ENCODE results near the gene IGFN1. TPM values are rescaled to one million over a fixed set of nuclear protein-coding genes. Genes with fewer than 3 reads are reported as not detected.

IGFN1 gene
- total RNA-seq, 2 experiments from 2014 or later, result not detected

- H3K36me3 Mint-ChIP-seq, result no peaks in the 10 kb centered on the region
- DNase-seq (no peak), ATAC-seq (ENCODE audit: low read depth) (no peak)
- H3K4me1 Mint-ChIP-seq, result no peaks in the 10 kb centered on the region
- H3K27ac Mint-ChIP-seq, result no peak overlapping the region
- H3K9me3 Mint-ChIP-seq, result no peaks in the 10 kb centered on the region
- no peak overlapping the region for H3K4me3 Mint-ChIP-seq
- peaks cover 16% of the 10 kb centered on the region for H3K27me3 Mint-ChIP-seq
- POLR2A ChIA-PET, result no interaction called here
Observed at GRCh38 chr1:201208236-201208635, 17.6 kb downstream of the IGFN1 start.

- ATAC-seq (ENCODE audit: low read depth) (no peak), DNase-seq (no peak)
- H3K27ac Mint-ChIP-seq, result no peak overlapping the region
- POLR2A ChIA-PET, result no interaction called here
- no peaks in the 10 kb centered on the region for H3K4me1 Mint-ChIP-seq
- no peaks in the 10 kb centered on the region for H3K9me3 Mint-ChIP-seq
- no peak overlapping the region for H3K4me3 Mint-ChIP-seq
- no peaks in the 10 kb centered on the region for H3K36me3 Mint-ChIP-seq
- peaks cover 13% of the 10 kb centered on the region for H3K27me3 Mint-ChIP-seq
Observed at GRCh38 chr1:201212056-201212455, 21.4 kb downstream of the IGFN1 start.

GRCh38 chr1:201212461-201213055 lies 21.9 kb downstream of the IGFN1 start:
- Mint-ChIP-seq H3K4me1 (no peaks in the 10 kb centered on the region), H3K27ac (no peak overlapping the region), H3K27me3 (peaks cover 13% of the 10 kb centered on the region), H3K36me3 (no peaks in the 10 kb centered on the region), H3K9me3 (no peaks in the 10 kb centered on the region), H3K4me3 (no peak overlapping the region)
- POLR2A ChIA-PET, result no interaction called here
- no peak for DNase-seq
- ATAC-seq (ENCODE audit: low read depth), result no peak

- peaks cover 13% of the 10 kb centered on the region for H3K27me3 Mint-ChIP-seq
- H3K27ac Mint-ChIP-seq, result no peak overlapping the region
- H3K4me1 Mint-ChIP-seq, result no peaks in the 10 kb centered on the region
- no peaks in the 10 kb centered on the region for H3K36me3 Mint-ChIP-seq
- POLR2A ChIA-PET, result no interaction called here
- no peaks in the 10 kb centered on the region for H3K9me3 Mint-ChIP-seq
- ATAC-seq (ENCODE audit: low read depth) (no peak), DNase-seq (no peak)
- no peak overlapping the region for H3K4me3 Mint-ChIP-seq
Observed at GRCh38 chr1:201213106-201213770, 22.6 kb downstream of the IGFN1 start.

GRCh38 chr1:201213926-201214325 lies 23.3 kb downstream of the IGFN1 start:
- Mint-ChIP-seq H3K9me3 (no peaks in the 10 kb centered on the region), H3K27me3 (peaks cover 13% of the 10 kb centered on the region)
- POLR2A ChIA-PET, result no interaction called here

GRCh38 chr1:201214461-201214860 lies 23.8 kb downstream of the IGFN1 start:
- Mint-ChIP-seq H3K4me1 (no peaks in the 10 kb centered on the region), H3K36me3 (no peaks in the 10 kb centered on the region), H3K9me3 (no peaks in the 10 kb centered on the region), H3K27ac (no peak overlapping the region), H3K27me3 (peaks cover 9% of the 10 kb centered on the region), H3K4me3 (no peak overlapping the region)
- no peak for DNase-seq
- no peak for ATAC-seq (ENCODE audit: low read depth)
- POLR2A ChIA-PET, result no interaction called here

More at GRCh38 chr1:201213926-201214325, 23.3 kb downstream of the IGFN1 start:
- ATAC-seq (ENCODE audit: low read depth) (no peak), DNase-seq (no peak)
- Mint-ChIP-seq H3K4me3 (no peak overlapping the region), H3K36me3 (no peaks in the 10 kb centered on the region), H3K4me1 (no peaks in the 10 kb centered on the region), H3K27ac (no peak overlapping the region)

GRCh38 chr1:201214886-201215285 lies 24.3 kb downstream of the IGFN1 start:
- H3K36me3 Mint-ChIP-seq, result no peaks in the 10 kb centered on the region
- no peaks in the 10 kb centered on the region for H3K4me1 Mint-ChIP-seq
- POLR2A ChIA-PET, result no interaction called here
- no peaks in the 10 kb centered on the region for H3K9me3 Mint-ChIP-seq
- ATAC-seq (ENCODE audit: low read depth), result no peak
- H3K27ac Mint-ChIP-seq, result no peak overlapping the region
- H3K27me3 Mint-ChIP-seq, result peaks cover 8% of the 10 kb centered on the region
- DNase-seq, result no peak
- no peak overlapping the region for H3K4me3 Mint-ChIP-seq

GRCh38 chr1:201215531-201216357 lies 25.1 kb downstream of the IGFN1 start:
- Mint-ChIP-seq H3K27me3 (peaks cover 6% of the 10 kb centered on the region), H3K36me3 (no peaks in the 10 kb centered on the region), H3K9me3 (no peaks in the 10 kb centered on the region), H3K4me3 (no peak overlapping the region), H3K4me1 (no peaks in the 10 kb centered on the region), H3K27ac (no peak overlapping the region)
- no peak for DNase-seq
- POLR2A ChIA-PET, result no interaction called here
- ATAC-seq (ENCODE audit: low read depth), result no peak

- H3K27ac Mint-ChIP-seq, result no peak overlapping the region
- no peak overlapping the region for H3K4me3 Mint-ChIP-seq
- H3K27me3 Mint-ChIP-seq, result no peaks in the 10 kb centered on the region
- POLR2A ChIA-PET, result no interaction called here
- ATAC-seq (ENCODE audit: low read depth), result no peak
- H3K36me3 Mint-ChIP-seq, result no peaks in the 10 kb centered on the region
- no peak for DNase-seq
- no peaks in the 10 kb centered on the region for H3K4me1 Mint-ChIP-seq
- no peaks in the 10 kb centered on the region for H3K9me3 Mint-ChIP-seq
Observed at GRCh38 chr1:201216395-201217085, 25.9 kb downstream of the IGFN1 start.

GRCh38 chr1:201217146-201217545 lies 26.5 kb downstream of the IGFN1 start:
- no peak for DNase-seq
- Mint-ChIP-seq H3K27ac (no peak overlapping the region), H3K4me1 (no peaks in the 10 kb centered on the region)

GRCh38 chr1:201217851-201218250 lies 27.2 kb downstream of the IGFN1 start:
- POLR2A ChIA-PET, result no interaction called here
- H3K4me1 Mint-ChIP-seq, result no peaks in the 10 kb centered on the region
- no peak for ATAC-seq (ENCODE audit: low read depth)

More at GRCh38 chr1:201217146-201217545, 26.5 kb downstream of the IGFN1 start:
- no peaks in the 10 kb centered on the region for H3K27me3 Mint-ChIP-seq
- no peaks in the 10 kb centered on the region for H3K36me3 Mint-ChIP-seq
- ATAC-seq (ENCODE audit: low read depth), result no peak
- H3K4me3 Mint-ChIP-seq, result no peak overlapping the region
- POLR2A ChIA-PET, result no interaction called here
- no peaks in the 10 kb centered on the region for H3K9me3 Mint-ChIP-seq

GRCh38 chr1:201218409-201218808 lies 27.8 kb downstream of the IGFN1 start:
- Mint-ChIP-seq H3K27ac (no peak overlapping the region), H3K4me1 (no peaks in the 10 kb centered on the region), H3K36me3 (no peaks in the 10 kb centered on the region), H3K4me3 (no peak overlapping the region), H3K9me3 (no peaks in the 10 kb centered on the region), H3K27me3 (no peaks in the 10 kb centered on the region)
- DNase-seq (no peak), ATAC-seq (ENCODE audit: low read depth) (no peak)
- POLR2A ChIA-PET, result no interaction called here

More at GRCh38 chr1:201217851-201218250, 27.2 kb downstream of the IGFN1 start:
- Mint-ChIP-seq H3K9me3 (no peaks in the 10 kb centered on the region), H3K27ac (no peak overlapping the region), H3K4me3 (no peak overlapping the region), H3K27me3 (no peaks in the 10 kb centered on the region), H3K36me3 (no peaks in the 10 kb centered on the region)
- DNase-seq, result no peak

- no peaks in the 10 kb centered on the region for H3K9me3 Mint-ChIP-seq
- no peaks in the 10 kb centered on the region for H3K4me1 Mint-ChIP-seq
- no peak overlapping the region for H3K4me3 Mint-ChIP-seq
- H3K27ac Mint-ChIP-seq, result no peak overlapping the region
- no peaks in the 10 kb centered on the region for H3K36me3 Mint-ChIP-seq
- no peaks in the 10 kb centered on the region for H3K27me3 Mint-ChIP-seq
- no peak for DNase-seq
- POLR2A ChIA-PET, result no interaction called here
- no peak for ATAC-seq (ENCODE audit: low read depth)
Observed at GRCh38 chr1:201219481-201220387, 29.1 kb downstream of the IGFN1 start.
